Right atrium auricular region (tissue), 2 donors: ENCODE measurements around the gene CDKN1A. TPM values are rescaled to one million over a fixed set of nuclear protein-coding genes. Genes with fewer than 3 reads are reported as not detected.

Experiments
- DNase-seq: peaks from one replicate; pipeline ENCODE4 v3.0.0-alpha.2; 2019; ENCODE audit warnings: low spot score
- H3K27ac ChIP-seq, 2 donors: fragments of 200-600 bp; sonication (generic); 1 replicate in 1 of 2; 2 replicates in 1 of 2; pipeline ENCODE4 v1.5.1; 2016 to 2019
- H3K27me3 ChIP-seq, 2 donors: fragments of 200-600 bp; sonication (generic); one replicate each; pipeline versions ENCODE4 v1.5.1 to v1.6.0; 2017 to 2019
- H3K36me3 ChIP-seq: fragments of 200-600 bp; sonication (generic); one replicate; pipeline ENCODE4 v1.5.1; 2016
- H3K4me1 ChIP-seq, 2 donors: fragments of 200-600 bp; sonication (generic); one replicate each; pipeline versions ENCODE4 v1.5.1 to v1.6.0; 2017 to 2019
- H3K4me3 ChIP-seq, 2 donors: fragments of 200-600 bp; sonication (generic); 1 replicate in 1 of 2; 2 replicates in 1 of 2; pipeline ENCODE4 v1.5.1; 2017 to 2019; ENCODE audit warnings: mild to moderate bottlenecking in 1 of 2, moderate library complexity in 1 of 2
- H3K9me3 ChIP-seq, 2 donors: fragments of 200-600 bp; sonication (generic); one replicate each; pipeline ENCODE4 v1.5.1; 2019
- total RNA-seq, 2 donors: library from RNA; depleted of rRNA; stranded (reverse); fragments of >200 nt; gene quantifications; one replicate each; pipeline ENCODE4 v1.1.0, GENCODE V29; 2016
- TF ChIP-seq, protein P1 (sequence below), 2 donors: fragments of 200-600 bp; sonication (generic); IDR thresholded peaks; one replicate each; pipeline ENCODE4 v1.5.1; 2019; ENCODE audit warnings: antibody characterized with exemption in 2 of 2

The CDKN1A gene
- total RNA-seq, 2 donors from 2014 or later: 63.8 to 128 TPM

DNA sequence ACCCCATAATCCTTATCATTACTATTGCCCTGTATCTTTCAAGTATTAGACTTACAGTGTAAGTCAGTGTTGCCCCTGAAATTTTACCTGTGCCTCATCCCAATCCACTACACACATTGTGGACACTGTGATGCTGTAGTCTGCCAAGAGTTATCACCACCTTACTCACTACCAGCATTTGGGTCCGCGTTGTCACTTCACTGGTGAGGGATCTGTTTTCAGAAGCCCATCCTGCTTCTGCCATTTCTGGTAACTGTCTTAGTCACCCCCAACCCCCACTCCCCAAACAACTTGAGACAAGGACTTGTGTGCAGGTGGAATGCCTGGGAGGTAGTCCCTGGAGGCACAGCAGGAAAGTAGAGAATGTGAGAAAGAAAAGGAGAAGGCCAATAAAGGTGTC, 13.1 kb downstream of the CDKN1A start:
- H3K27ac ChIP-seq: no peak overlapping the region
- H3K27me3 ChIP-seq: no peaks in the 10 kb centered on the region
- H3K36me3 ChIP-seq: peaks cover 12% of the 10 kb centered on the region
- no peaks in the 10 kb centered on the region for H3K9me3 ChIP-seq
- TF ChIP-seq, protein P1, sequence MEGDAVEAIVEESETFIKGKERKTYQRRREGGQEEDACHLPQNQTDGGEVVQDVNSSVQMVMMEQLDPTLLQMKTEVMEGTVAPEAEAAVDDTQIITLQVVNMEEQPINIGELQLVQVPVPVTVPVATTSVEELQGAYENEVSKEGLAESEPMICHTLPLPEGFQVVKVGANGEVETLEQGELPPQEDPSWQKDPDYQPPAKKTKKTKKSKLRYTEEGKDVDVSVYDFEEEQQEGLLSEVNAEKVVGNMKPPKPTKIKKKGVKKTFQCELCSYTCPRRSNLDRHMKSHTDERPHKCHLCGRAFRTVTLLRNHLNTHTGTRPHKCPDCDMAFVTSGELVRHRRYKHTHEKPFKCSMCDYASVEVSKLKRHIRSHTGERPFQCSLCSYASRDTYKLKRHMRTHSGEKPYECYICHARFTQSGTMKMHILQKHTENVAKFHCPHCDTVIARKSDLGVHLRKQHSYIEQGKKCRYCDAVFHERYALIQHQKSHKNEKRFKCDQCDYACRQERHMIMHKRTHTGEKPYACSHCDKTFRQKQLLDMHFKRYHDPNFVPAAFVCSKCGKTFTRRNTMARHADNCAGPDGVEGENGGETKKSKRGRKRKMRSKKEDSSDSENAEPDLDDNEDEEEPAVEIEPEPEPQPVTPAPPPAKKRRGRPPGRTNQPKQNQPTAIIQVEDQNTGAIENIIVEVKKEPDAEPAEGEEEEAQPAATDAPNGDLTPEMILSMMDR (IDR thresholded peaks at IDR 0.05): no peak
- no peak for DNase-seq
- H3K4me1 ChIP-seq: peaks cover 0 to 19% of the 10 kb centered on the region in 2 donors
- H3K4me3 ChIP-seq: no peak overlapping the region

GRCh38 chr6:36692220-36692619, 13.7 kb downstream of the CDKN1A start:
- TF ChIP-seq, protein P1 (IDR thresholded peaks at IDR 0.05): no peak
- DNase-seq: no peak
- H3K27me3 ChIP-seq: no peaks in the 10 kb centered on the region
- no peak overlapping the region for H3K27ac ChIP-seq
- H3K4me1 ChIP-seq: peaks cover 0 to 19% of the 10 kb centered on the region in 2 donors
- no peak overlapping the region for H3K4me3 ChIP-seq
- H3K9me3 ChIP-seq: no peaks in the 10 kb centered on the region
- peaks cover 6% of the 10 kb centered on the region for H3K36me3 ChIP-seq

GRCh38 chr6:36692861-36693702, 14.6 kb downstream of the CDKN1A start:
- TF ChIP-seq, protein P1 (IDR thresholded peaks at IDR 0.05): no peak
- Histone ChIP-seq H3K4me1 (peaks cover 0 to 19% of the 10 kb centered on the region in 2 donors), H3K4me3 (no peak overlapping the region), H3K27me3 (no peaks in the 10 kb centered on the region), H3K27ac (no peak overlapping the region), H3K9me3 (no peaks in the 10 kb centered on the region), H3K36me3 (no peaks in the 10 kb centered on the region)
- no peak for DNase-seq

DNA sequence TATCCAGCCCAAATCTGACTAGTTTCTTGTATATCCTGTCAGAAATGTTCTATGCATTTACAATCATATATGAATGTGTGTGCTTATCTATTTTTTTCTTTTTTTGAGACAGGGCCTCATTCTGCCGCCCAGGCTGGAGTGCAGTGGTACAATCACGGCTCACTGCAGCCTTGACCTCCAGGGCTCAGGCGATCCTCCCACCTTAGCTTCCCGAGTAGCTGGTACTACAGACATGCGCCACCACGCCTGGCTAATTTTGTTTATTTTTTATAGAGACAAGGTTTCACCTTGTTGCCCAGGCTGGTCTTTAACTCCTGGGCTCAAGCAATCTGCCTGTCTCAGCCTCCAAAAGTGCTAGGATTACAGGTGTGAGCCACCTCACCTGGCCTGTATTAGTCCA, 16.1 kb downstream of the CDKN1A start:
- TF ChIP-seq, protein P1 (IDR thresholded peaks at IDR 0.05): no peak
- Histone ChIP-seq H3K9me3 (no peaks in the 10 kb centered on the region), H3K27me3 (no peaks in the 10 kb centered on the region), H3K4me3 (no peak overlapping the region), H3K4me1 (peaks cover 0 to 19% of the 10 kb centered on the region in 2 donors), H3K36me3 (no peaks in the 10 kb centered on the region), H3K27ac (no peak overlapping the region)
- DNase-seq: no peak

DNA sequence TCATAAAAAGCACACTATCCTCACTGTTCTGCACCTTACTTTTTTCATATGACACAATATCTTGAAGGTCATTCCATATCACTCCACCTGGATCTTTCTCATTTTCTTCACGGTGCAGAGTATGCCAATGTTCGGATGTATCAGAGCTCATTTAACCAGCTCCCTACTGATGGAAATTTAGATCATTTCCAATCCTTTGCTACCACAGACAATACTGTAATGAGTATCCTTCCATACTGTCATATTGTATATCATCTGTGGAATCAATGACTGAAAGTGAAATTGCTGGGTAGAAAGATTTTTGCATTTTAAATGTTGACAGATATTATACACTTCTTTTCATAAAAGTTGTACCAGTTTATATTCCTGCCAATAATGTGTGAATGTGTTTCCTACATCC, 16.9 kb downstream of the CDKN1A start:
- H3K36me3 ChIP-seq: no peaks in the 10 kb centered on the region
- H3K27ac ChIP-seq: no peak overlapping the region
- DNase-seq: no peak
- TF ChIP-seq, protein P1 (IDR thresholded peaks at IDR 0.05): no peak
- H3K9me3 ChIP-seq: no peaks in the 10 kb centered on the region
- no peaks in the 10 kb centered on the region for H3K27me3 ChIP-seq
- H3K4me1 ChIP-seq: peaks cover 0 to 19% of the 10 kb centered on the region in 2 donors
- no peak overlapping the region for H3K4me3 ChIP-seq
